SK-N-SH (cell line): ENCODE measurements around the gene TRIM42. TPM values are rescaled to one million over a fixed set of nuclear protein-coding genes. Genes with fewer than 3 reads are reported as not detected.

Experiments
- CTCF ChIA-PET: fragments of 300-600, 350-600 bp; formaldehyde crosslinking; extraction: SDS; loops from one replicate; lab custom pipeline; 2021; lab: Yijun Ruan, JAX
- POLR2A ChIA-PET: fragments of 350-600 bp; sonication (Branson Sonifier 250); formaldehyde crosslinking; extraction: SDS; loops from one replicate; lab custom pipeline; 2020; ENCODE audit warnings: antibody characterized with exemption, inconsistent platforms; lab: Yijun Ruan, JAX
- DNase-seq: peaks from one replicate; pipeline ENCODE4 v3.0.0; 2012
- H2AFZ ChIP-seq: fragments of 200-600 bp; sonication (generic); 2 replicates; pipeline ENCODE4 v1.8.1; 2016; ENCODE audit warnings: antibody characterized with exemption, mild to moderate bottlenecking, low read depth
- H3F3A ChIP-seq: fragments of 200-600 bp; sonication (generic); replicated peaks from 2 replicates; pipeline ENCODE3; 2016; ENCODE audit warnings: antibody characterized with exemption, mild to moderate bottlenecking; ENCODE audit not compliant: insufficient read depth
- H3K27ac ChIP-seq, 2 experiments: fragments of 200-500 bp in 1 of 2; fragments of 200-600 bp in 1 of 2; sonication (Bioruptor generic) in 1 of 2; sonication (generic), shearing (Covaris generic) in 1 of 2; 2 replicates each; pipeline versions ENCODE4 v1.5.1 to v1.6.1; 2014 to 2016; ENCODE audit warnings: low read depth in 2 of 2, inconsistent platforms in 1 of 2, low read length in 1 of 2, mild to moderate bottlenecking in 1 of 2, mixed read lengths in 1 of 2
- H3K27me3 ChIP-seq: fragments of 200-600 bp; sonication (generic), shearing (Covaris generic); 2 replicates; pipeline ENCODE4 v1.6.1; 2016; ENCODE audit warnings: mixed run types; ENCODE audit not compliant: insufficient read depth
- H3K36me3 ChIP-seq, 2 experiments: fragments of 200-500 bp in 1 of 2; fragments of 200-600 bp in 1 of 2; sonication (Bioruptor generic) in 1 of 2; sonication (generic) in 1 of 2; replicated peaks in 1 of 2; 2 replicates each; pipeline versions ENCODE3 to v1.5.1; 2014 to 2016; ENCODE audit warnings: low read length in 1 of 2, mild to moderate bottlenecking in 1 of 2; ENCODE audit not compliant: insufficient read depth in 2 of 2, control insufficient read depth in 1 of 2
- H3K4me1 ChIP-seq, 2 experiments: fragments of 200-500 bp in 1 of 2; fragments of 200-600 bp in 1 of 2; sonication (Bioruptor generic) in 1 of 2; sonication (generic), shearing (Covaris generic) in 1 of 2; 2 replicates each; pipeline versions ENCODE4 v1.5.1 to v1.6.1; 2014 to 2016; ENCODE audit warnings: low read depth in 1 of 2, low read length in 1 of 2, mixed run types in 1 of 2; ENCODE audit not compliant: insufficient read depth in 2 of 2, control insufficient read depth in 1 of 2
- H3K4me2 ChIP-seq: fragments of 200-600 bp; sonication (generic), shearing (Covaris generic); 2 replicates; pipeline ENCODE4 v1.6.1; 2017; ENCODE audit warnings: mixed run types
- H3K4me3 ChIP-seq, 2 experiments: fragments of 200-500 bp in 1 of 2; fragments of 200-600 bp in 1 of 2; sonication (Bioruptor generic) in 1 of 2; sonication (generic), shearing (Covaris generic) in 1 of 2; 2 replicates each; pipeline versions ENCODE4 v1.5.1 to v1.8.1; 2014 to 2016; ENCODE audit warnings: low read depth in 2 of 2, inconsistent platforms in 1 of 2, low read length in 1 of 2, mild to moderate bottlenecking in 1 of 2, mixed read lengths in 1 of 2, moderate library complexity in 1 of 2
- H3K79me2 ChIP-seq: fragments of 200-600 bp; sonication (generic); 2 replicates; pipeline ENCODE4 v1.8.1; 2017; ENCODE audit warnings: mild to moderate bottlenecking; ENCODE audit not compliant: insufficient read depth
- H3K9ac ChIP-seq: fragments of 200-600 bp; sonication (generic); 2 replicates; pipeline ENCODE4 v1.6.1; 2017; ENCODE audit warnings: mixed run types
- H3K9me2 ChIP-seq: fragments of 200-600 bp; sonication (generic); 2 replicates; pipeline ENCODE4 v1.6.1; 2017; ENCODE audit warnings: mixed run types
- H3K9me3 ChIP-seq: fragments of 200-600 bp; sonication (generic); 2 replicates; pipeline ENCODE4 v1.6.1; 2017; ENCODE audit warnings: mixed run types, mild to moderate bottlenecking, moderate library complexity
- H4K20me1 ChIP-seq: fragments of 200-600 bp; sonication (generic); 2 replicates; pipeline ENCODE4 v1.6.1; 2017; ENCODE audit warnings: mild to moderate bottlenecking, mixed run types; ENCODE audit not compliant: insufficient read depth
- EP300 ChIP-seq, 2 experiments: IDR thresholded peaks; 2 replicates each; pipeline versions ENCODE4 v1.4.0 to v1.6.1; 2012; ENCODE audit warnings: borderline replicate concordance in 1 of 2, low read depth in 1 of 2, low read length in 1 of 2
- FOXJ3 ChIP-seq: sonication (generic); formaldehyde crosslinking; IDR thresholded peaks from 2 replicates; pipeline ENCODE4 v1.5.1; 2020; ENCODE audit warnings: mild to moderate bottlenecking, missing genetic modification reagents
- FOXM1 ChIP-seq: IDR thresholded peaks from 2 replicates; pipeline ENCODE4 v1.4.0; 2012; ENCODE audit warnings: low read depth, mild to moderate bottlenecking
- GABPA ChIP-seq: IDR thresholded peaks from 2 replicates; pipeline ENCODE4 v1.4.0; 2012; ENCODE audit warnings: low read depth, mild to moderate bottlenecking
- GATA2 ChIP-seq: sonication (generic); formaldehyde crosslinking; IDR thresholded peaks from 2 replicates; pipeline ENCODE4 v1.5.0; 2020; ENCODE audit warnings: mild to moderate bottlenecking, missing genetic modification reagents
- MEF2A ChIP-seq: IDR thresholded peaks from 2 replicates; pipeline ENCODE4 v1.4.0; 2012; ENCODE audit warnings: low read depth, borderline replicate concordance
- TEAD4 ChIP-seq: IDR thresholded peaks from 2 replicates; pipeline ENCODE4 v1.4.0; 2012; ENCODE audit warnings: mild to moderate bottlenecking, borderline replicate concordance; ENCODE audit not compliant: insufficient read depth
- WGBS: methylation state at CpG from one replicate; pipeline ENCODE4 v1.1.6; 2017; ENCODE audit warnings: low lambda C conversion rate; 5-methylcytosine and 5-hydroxymethylcytosine counted together
- polyA plus RNA-seq, 3 experiments: library from polyadenylated mRNA; depleted of rRNA; stranded (reverse); fragments of >200 nt; gene quantifications; 2 replicates each; pipeline ENCODE4 v1.2.3, GENCODE V29; 2012
- TF ChIP-seq, protein P1 (sequence below): fragments of 150-350 bp; IDR thresholded peaks from 2 replicates; pipeline ENCODE4 v1.6.1; 2016; ENCODE audit warnings: mild to moderate bottlenecking, low read depth, low read length
- TF ChIP-seq, protein P2 (sequence below): fragments of 200-600 bp; sonication (generic); IDR thresholded peaks from 2 replicates; pipeline ENCODE4 v1.6.1; 2017; ENCODE audit warnings: antibody characterized with exemption, mild to moderate bottlenecking, moderate library complexity
- TF ChIP-seq, protein P3 (sequence below): IDR thresholded peaks from 2 replicates; pipeline ENCODE4 v1.4.0; 2012; ENCODE audit warnings: low read depth, borderline replicate concordance
- TF ChIP-seq, protein P4 (sequence below): IDR thresholded peaks from 2 replicates; pipeline ENCODE4; 2012

TRIM42 gene
- polyA plus RNA-seq, 1 of the 3 experiments (the other 2 are of a cell fraction) = not detected

DNA sequence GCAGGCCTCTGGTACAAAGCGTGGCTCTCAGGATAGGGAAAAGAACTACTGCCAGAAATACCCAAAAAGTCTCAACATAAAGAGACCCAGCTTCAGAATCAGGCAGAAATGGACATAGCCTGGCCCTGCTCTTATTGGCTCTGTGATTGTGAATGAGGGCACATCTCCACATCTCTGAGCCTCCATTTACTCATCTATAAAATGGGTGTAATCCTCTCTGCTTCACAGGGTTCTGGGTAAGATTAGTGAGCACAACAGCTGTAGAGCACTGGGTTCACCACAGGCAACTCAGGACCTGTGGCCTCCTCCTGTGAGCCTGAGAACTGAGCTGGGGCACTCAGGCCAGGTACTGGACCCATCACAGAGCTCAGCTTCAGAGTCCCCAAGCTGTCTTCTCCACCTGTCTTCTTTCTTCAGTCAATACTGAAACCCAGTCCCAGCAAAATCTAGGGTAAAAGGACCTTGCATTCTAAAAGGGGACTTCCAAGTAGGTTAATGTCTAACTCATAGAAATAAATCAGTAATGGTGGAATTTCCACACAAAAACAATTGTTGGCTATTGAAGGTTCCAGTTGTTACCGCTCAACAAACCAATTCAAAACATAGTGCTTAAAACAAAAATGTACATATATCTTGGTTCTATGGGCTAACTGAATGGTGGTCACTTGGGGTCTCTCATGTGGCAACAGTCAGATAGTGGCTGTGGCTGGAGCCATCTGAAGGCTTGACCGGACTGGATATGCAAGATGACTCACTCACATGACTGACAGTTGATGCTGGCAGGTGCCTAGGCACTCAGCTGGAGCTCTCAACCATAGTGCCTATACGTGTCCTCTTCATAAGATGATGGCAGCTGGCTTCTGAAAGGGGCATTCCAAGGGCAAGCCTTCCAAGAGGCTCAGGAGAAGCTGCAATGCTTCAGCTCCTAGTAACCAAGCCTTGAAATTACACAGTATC, 47.3 kb downstream of the TRIM42 start:
- Histone ChIP-seq H3K9ac (no peak overlapping the region), H4K20me1 (no peaks in the 10 kb centered on the region), H3F3A (no peaks in the 10 kb centered on the region), H3K9me2 (no peaks in the 10 kb centered on the region), H3K79me2 (no peaks in the 10 kb centered on the region), H2AFZ (no peak overlapping the region), H3K27ac (no peak overlapping the region), H3K27me3 (no peaks in the 10 kb centered on the region), H3K4me2 (no peak overlapping the region), H3K9me3 (no peaks in the 10 kb centered on the region), H3K36me3 (no peaks in the 10 kb centered on the region), H3K4me1 (no peaks in the 10 kb centered on the region), H3K4me3 (no peak overlapping the region)
- ChIA-PET CTCF (interaction anchor here (1.3 kb wide), 1 partner anchor 1161 kb away, joined by 4 read pairs; no protein-coding TSS in a partner anchor), POLR2A (no interaction called here)
- DNase-seq = no peak
- WGBS = 17% methylated on average over 3 of the region's 4 CpGs
- TF ChIP-seq GATA2 (CRISPR knock-in tag) = no peak
- no peak for TF ChIP-seq TEAD4
- TF ChIP-seq, protein P1, sequence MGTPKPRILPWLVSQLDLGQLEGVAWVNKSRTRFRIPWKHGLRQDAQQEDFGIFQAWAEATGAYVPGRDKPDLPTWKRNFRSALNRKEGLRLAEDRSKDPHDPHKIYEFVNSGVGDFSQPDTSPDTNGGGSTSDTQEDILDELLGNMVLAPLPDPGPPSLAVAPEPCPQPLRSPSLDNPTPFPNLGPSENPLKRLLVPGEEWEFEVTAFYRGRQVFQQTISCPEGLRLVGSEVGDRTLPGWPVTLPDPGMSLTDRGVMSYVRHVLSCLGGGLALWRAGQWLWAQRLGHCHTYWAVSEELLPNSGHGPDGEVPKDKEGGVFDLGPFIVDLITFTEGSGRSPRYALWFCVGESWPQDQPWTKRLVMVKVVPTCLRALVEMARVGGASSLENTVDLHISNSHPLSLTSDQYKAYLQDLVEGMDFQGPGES = no peak
- TF ChIP-seq, protein P2, sequence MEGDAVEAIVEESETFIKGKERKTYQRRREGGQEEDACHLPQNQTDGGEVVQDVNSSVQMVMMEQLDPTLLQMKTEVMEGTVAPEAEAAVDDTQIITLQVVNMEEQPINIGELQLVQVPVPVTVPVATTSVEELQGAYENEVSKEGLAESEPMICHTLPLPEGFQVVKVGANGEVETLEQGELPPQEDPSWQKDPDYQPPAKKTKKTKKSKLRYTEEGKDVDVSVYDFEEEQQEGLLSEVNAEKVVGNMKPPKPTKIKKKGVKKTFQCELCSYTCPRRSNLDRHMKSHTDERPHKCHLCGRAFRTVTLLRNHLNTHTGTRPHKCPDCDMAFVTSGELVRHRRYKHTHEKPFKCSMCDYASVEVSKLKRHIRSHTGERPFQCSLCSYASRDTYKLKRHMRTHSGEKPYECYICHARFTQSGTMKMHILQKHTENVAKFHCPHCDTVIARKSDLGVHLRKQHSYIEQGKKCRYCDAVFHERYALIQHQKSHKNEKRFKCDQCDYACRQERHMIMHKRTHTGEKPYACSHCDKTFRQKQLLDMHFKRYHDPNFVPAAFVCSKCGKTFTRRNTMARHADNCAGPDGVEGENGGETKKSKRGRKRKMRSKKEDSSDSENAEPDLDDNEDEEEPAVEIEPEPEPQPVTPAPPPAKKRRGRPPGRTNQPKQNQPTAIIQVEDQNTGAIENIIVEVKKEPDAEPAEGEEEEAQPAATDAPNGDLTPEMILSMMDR = no peak
- TF ChIP-seq FOXJ3 (CRISPR knock-in tag) = no peak

DNA sequence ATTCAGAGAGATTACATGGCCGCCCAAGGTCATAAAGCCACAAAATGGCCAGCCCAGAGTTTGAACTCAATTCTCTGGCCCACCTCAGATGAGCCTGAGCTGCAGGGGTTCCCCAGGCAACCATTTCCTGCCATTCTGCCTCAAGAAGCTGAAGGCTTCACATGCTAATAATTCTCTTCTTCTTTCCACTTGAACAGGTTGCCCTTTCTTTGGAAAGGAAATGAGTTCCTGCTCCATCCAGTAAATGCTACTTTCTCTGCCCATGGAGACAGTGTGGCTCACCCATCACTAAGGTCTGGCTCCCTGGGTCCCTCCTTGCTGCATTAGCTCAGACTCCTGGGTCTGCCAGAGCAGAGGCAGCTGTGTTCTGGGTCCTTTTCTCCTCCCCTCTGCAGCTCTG, 48.2 kb downstream of the TRIM42 start:
- H3K27ac ChIP-seq = no peak overlapping the region
- ChIA-PET POLR2A (no interaction called here), CTCF (interaction anchor here (1.3 kb wide), 1 partner anchor 1162 kb away, joined by 4 read pairs; no protein-coding TSS in a partner anchor)
- DNase-seq = no peak
- no peaks in the 10 kb centered on the region for H3F3A ChIP-seq
- H2AFZ ChIP-seq = no peak overlapping the region
- H3K79me2 ChIP-seq = no peaks in the 10 kb centered on the region
- no peaks in the 10 kb centered on the region for H4K20me1 ChIP-seq
- no peaks in the 10 kb centered on the region for H3K4me1 ChIP-seq
- H3K4me3 ChIP-seq = no peak overlapping the region
- no peak overlapping the region for H3K9ac ChIP-seq
- no peaks in the 10 kb centered on the region for H3K36me3 ChIP-seq
- H3K27me3 ChIP-seq = no peaks in the 10 kb centered on the region
- H3K4me2 ChIP-seq = no peak overlapping the region
- no peak for TF ChIP-seq GABPA
- TF ChIP-seq, protein P3, sequence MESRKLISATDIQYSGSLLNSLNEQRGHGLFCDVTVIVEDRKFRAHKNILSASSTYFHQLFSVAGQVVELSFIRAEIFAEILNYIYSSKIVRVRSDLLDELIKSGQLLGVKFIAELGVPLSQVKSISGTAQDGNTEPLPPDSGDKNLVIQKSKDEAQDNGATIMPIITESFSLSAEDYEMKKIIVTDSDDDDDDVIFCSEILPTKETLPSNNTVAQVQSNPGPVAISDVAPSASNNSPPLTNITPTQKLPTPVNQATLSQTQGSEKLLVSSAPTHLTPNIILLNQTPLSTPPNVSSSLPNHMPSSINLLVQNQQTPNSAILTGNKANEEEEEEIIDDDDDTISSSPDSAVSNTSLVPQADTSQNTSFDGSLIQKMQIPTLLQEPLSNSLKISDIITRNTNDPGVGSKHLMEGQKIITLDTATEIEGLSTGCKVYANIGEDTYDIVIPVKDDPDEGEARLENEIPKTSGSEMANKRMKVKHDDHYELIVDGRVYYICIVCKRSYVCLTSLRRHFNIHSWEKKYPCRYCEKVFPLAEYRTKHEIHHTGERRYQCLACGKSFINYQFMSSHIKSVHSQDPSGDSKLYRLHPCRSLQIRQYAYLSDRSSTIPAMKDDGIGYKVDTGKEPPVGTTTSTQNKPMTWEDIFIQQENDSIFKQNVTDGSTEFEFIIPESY = no peak
- TF ChIP-seq EP300 (IDR thresholded peaks at IDR 0.05; ENCODE audit: borderline replicate concordance in 1 of 2, low read depth in 1 of 2, low read length in 1 of 2) = no peak
- TF ChIP-seq MEF2A = no peak
- TF ChIP-seq FOXM1 = no peak
- TF ChIP-seq, protein P4, sequence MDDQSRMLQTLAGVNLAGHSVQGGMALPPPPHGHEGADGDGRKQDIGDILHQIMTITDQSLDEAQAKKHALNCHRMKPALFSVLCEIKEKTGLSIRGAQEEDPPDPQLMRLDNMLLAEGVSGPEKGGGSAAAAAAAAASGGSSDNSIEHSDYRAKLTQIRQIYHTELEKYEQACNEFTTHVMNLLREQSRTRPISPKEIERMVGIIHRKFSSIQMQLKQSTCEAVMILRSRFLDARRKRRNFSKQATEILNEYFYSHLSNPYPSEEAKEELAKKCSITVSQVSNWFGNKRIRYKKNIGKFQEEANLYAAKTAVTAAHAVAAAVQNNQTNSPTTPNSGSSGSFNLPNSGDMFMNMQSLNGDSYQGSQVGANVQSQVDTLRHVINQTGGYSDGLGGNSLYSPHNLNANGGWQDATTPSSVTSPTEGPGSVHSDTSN = no peak
- H3K9me2 ChIP-seq = no peaks in the 10 kb centered on the region
- H3K9me3 ChIP-seq = no peaks in the 10 kb centered on the region
- 33% methylated on average over 1 of the region's 1 CpG for WGBS
